Fibroblast of lung (primary cell): Measurements from ENCODE around the gene ARID1B. TPM values are rescaled to one million over a fixed set of nuclear protein-coding genes. Genes with fewer than 3 reads are reported as not detected.

Source experiments
- DNase-seq, 2 donors: peaks; one replicate each; pipeline versions ENCODE4 v3.0.0 to v3.0.0-alpha.2; 2010; ENCODE audit warnings: low read depth in 2 of 2
- H2AFZ ChIP-seq: 2 replicates; pipeline ENCODE4 v1.5.1; 2012; ENCODE audit warnings: low read length, control low read depth, inconsistent platforms
- H3K27ac ChIP-seq: 2 replicates; pipeline ENCODE4 v1.5.1; 2011; ENCODE audit warnings: low read length, control low read depth; ENCODE audit not compliant: insufficient read depth
- H3K27me3 ChIP-seq: 2 replicates; pipeline ENCODE4 v1.5.1; 2011; ENCODE audit warnings: mild to moderate bottlenecking, low read length; ENCODE audit not compliant: control insufficient read depth, insufficient read depth
- H3K36me3 ChIP-seq: 2 replicates; pipeline ENCODE4 v1.5.1; 2011; ENCODE audit warnings: low read length; ENCODE audit not compliant: control insufficient read depth, insufficient read depth
- H3K4me1 ChIP-seq: 2 replicates; pipeline ENCODE4 v1.5.1; 2011; ENCODE audit warnings: low read length; ENCODE audit not compliant: control insufficient read depth, insufficient read depth; ENCODE audit errors: extremely low read depth
- H3K4me2 ChIP-seq: 2 replicates; pipeline ENCODE4 v1.5.1; 2011; ENCODE audit warnings: low read length, control low read depth; ENCODE audit not compliant: insufficient read depth; ENCODE audit errors: extremely low read depth
- H3K4me3 ChIP-seq, 4 experiments: fragments of 200-600 bp in 1 of 4; sonication (generic) in 1 of 4; replicated peaks in 1 of 4; 2 replicates each; pipeline ENCODE4 v1.5.1; 2011 to 2016; ENCODE audit warnings: low read length in 4 of 4, low read depth in 3 of 4, mild to moderate bottlenecking in 3 of 4, control low read depth in 2 of 4, inconsistent platforms in 1 of 4, mixed read lengths in 1 of 4; ENCODE audit not compliant: insufficient read depth in 1 of 4; ENCODE audit errors: control extremely low read depth in 1 of 4
- H3K79me2 ChIP-seq: 2 replicates; pipeline ENCODE4 v1.5.1; 2012; ENCODE audit warnings: mild to moderate bottlenecking, low read length, inconsistent platforms; ENCODE audit not compliant: control insufficient read depth, insufficient read depth
- H3K9ac ChIP-seq: 2 replicates; pipeline ENCODE4 v1.5.1; 2011; ENCODE audit warnings: mild to moderate bottlenecking, low read length, control low read depth; ENCODE audit not compliant: insufficient read depth
- H3K9me3 ChIP-seq: 2 replicates; pipeline ENCODE4 v1.5.1; 2012; ENCODE audit warnings: low read depth, low read length; ENCODE audit not compliant: control insufficient read depth, insufficient read depth
- H4K20me1 ChIP-seq: 2 replicates; pipeline ENCODE4 v1.5.1; 2011; ENCODE audit warnings: low read length; ENCODE audit not compliant: control insufficient read depth, insufficient read depth; ENCODE audit errors: extremely low read depth
- CTCF ChIP-seq, 2 donors: IDR thresholded peaks in 1 of 2; conservative IDR thresholded peaks in 1 of 2; 1 replicate in 1 of 2; 2 replicates in 1 of 2; pipeline ENCODE4 v1.5.1; 2011 to 2012; ENCODE audit warnings: low read length in 2 of 2, control low read depth in 1 of 2, inconsistent platforms in 1 of 2, low read depth in 1 of 2, mild to moderate bottlenecking in 1 of 2
- EZH2 ChIP-seq: IDR thresholded peaks from 2 replicates; pipeline ENCODE4 v1.5.1; 2012; ENCODE audit warnings: low read length, control low read depth, mild to moderate bottlenecking; ENCODE audit errors: missing control alignments
- polyA plus RNA-seq, 2 donors: library from polyadenylated mRNA; depleted of rRNA in 1 of 2; stranded (reverse) in 1 of 2; unstranded in 1 of 2; fragments of >200 nt; gene quantifications; 2 replicates each; pipeline ENCODE4 v1.2.1, GENCODE V29; 2011 to 2012; ENCODE audit warnings: missing spikeins in 1 of 2
- total RNA-seq: library from RNA; depleted of rRNA; stranded (reverse); fragments of >200 nt; gene quantifications from 2 replicates; pipeline ENCODE4 v1.2.1, GENCODE V29; 2014

ARID1B gene
- total and polyA plus RNA-seq, 2 donors (not counting 1 experiment from before 2014, with no cell fraction given): 15.4 to 41.9 TPM

- Histone ChIP-seq H3K9me3 (no peaks in the 10 kb centered on the region), H3K79me2 (no peaks in the 10 kb centered on the region), H3K36me3 (no peaks in the 10 kb centered on the region)
Measured at GRCh38 chr6:156911581-156911980, 134.4 kb downstream of the ARID1B start.

GRCh38 chr6:156912431-156912830, 135.3 kb downstream of the ARID1B start:
- no peak for DNase-seq
- no peak overlapping the region for H3K9ac ChIP-seq
- H3K79me2 ChIP-seq: peaks cover 2% of the 10 kb centered on the region
- H2AFZ ChIP-seq: no peak overlapping the region
- H4K20me1 ChIP-seq: no peaks in the 10 kb centered on the region
- H3K4me1 ChIP-seq: no peaks in the 10 kb centered on the region
- no peaks in the 10 kb centered on the region for H3K36me3 ChIP-seq
- no peaks in the 10 kb centered on the region for H3K27me3 ChIP-seq
- TF ChIP-seq EZH2 (no peak), CTCF (conservative IDR thresholded peaks at IDR 0.05 in 1 of 2, IDR thresholded peaks at IDR 0.05 in 1 of 2; ENCODE audit: low read depth in 1 of 2, low read length in 2 of 2) (no peak)
- H3K4me3 ChIP-seq: no peak overlapping the region
- no peak overlapping the region for H3K27ac ChIP-seq
- H3K4me2 ChIP-seq: no peak overlapping the region
- no peaks in the 10 kb centered on the region for H3K9me3 ChIP-seq

More at GRCh38 chr6:156911581-156911980, 134.4 kb downstream of the ARID1B start:
- Histone ChIP-seq H3K27me3 (no peaks in the 10 kb centered on the region), H3K4me1 (no peaks in the 10 kb centered on the region), H4K20me1 (no peaks in the 10 kb centered on the region), H2AFZ (no peak overlapping the region), H3K9ac (no peak overlapping the region), H3K4me2 (no peak overlapping the region), H3K27ac (no peak overlapping the region), H3K4me3 (no peak overlapping the region)
- TF ChIP-seq EZH2 (no peak), CTCF (conservative IDR thresholded peaks at IDR 0.05 in 1 of 2, IDR thresholded peaks at IDR 0.05 in 1 of 2; ENCODE audit: low read depth in 1 of 2, low read length in 2 of 2) (no peak)
- DNase-seq: no peak

GRCh38 chr6:156914181-156914580, 137.0 kb downstream of the ARID1B start:
- H3K36me3 ChIP-seq: no peaks in the 10 kb centered on the region
- no peak overlapping the region for H3K4me3 ChIP-seq
- no peak overlapping the region for H3K9ac ChIP-seq
- no peaks in the 10 kb centered on the region for H4K20me1 ChIP-seq
- no peak overlapping the region for H2AFZ ChIP-seq
- H3K4me1 ChIP-seq: no peaks in the 10 kb centered on the region
- no peak overlapping the region for H3K27ac ChIP-seq
- DNase-seq: no peak
- H3K27me3 ChIP-seq: no peaks in the 10 kb centered on the region
- H3K9me3 ChIP-seq: no peaks in the 10 kb centered on the region
- H3K79me2 ChIP-seq: peaks cover 4% of the 10 kb centered on the region
- TF ChIP-seq EZH2 (no peak), CTCF (conservative IDR thresholded peaks at IDR 0.05 in 1 of 2, IDR thresholded peaks at IDR 0.05 in 1 of 2; ENCODE audit: low read depth in 1 of 2, low read length in 2 of 2) (no peak)
- H3K4me2 ChIP-seq: no peak overlapping the region
